GM06990 (cell line): ENCODE data around the gene C10orf105.

Source experiments
- DNase-seq: peaks from one replicate; pipeline ENCODE4 v3.0.0-alpha.2; 2011; ENCODE audit not compliant: insufficient read length; ENCODE audit errors: extremely low read depth
- H3K27me3 ChIP-seq: replicated peaks from 2 replicates; pipeline ENCODE4 v1.6.0; 2011; ENCODE audit warnings: low read length; ENCODE audit not compliant: control insufficient read depth, insufficient read depth
- H3K36me3 ChIP-seq: 2 replicates; pipeline ENCODE4 v1.5.1; 2011; ENCODE audit warnings: low read length; ENCODE audit not compliant: control insufficient read depth, insufficient read depth
- H3K4me3 ChIP-seq: replicated peaks from 2 replicates; pipeline ENCODE4 v1.5.1; 2011; ENCODE audit warnings: low read depth, mild to moderate bottlenecking, control low read depth, low read length
- TF ChIP-seq, protein P1 (sequence below): IDR thresholded peaks from 2 replicates; pipeline ENCODE4 v1.5.1; 2011; ENCODE audit warnings: low read length, control low read depth, mild to moderate bottlenecking, inconsistent platforms; ENCODE audit not compliant: insufficient read depth, poor library complexity, severe bottlenecking

Gene C10orf105

DNA sequence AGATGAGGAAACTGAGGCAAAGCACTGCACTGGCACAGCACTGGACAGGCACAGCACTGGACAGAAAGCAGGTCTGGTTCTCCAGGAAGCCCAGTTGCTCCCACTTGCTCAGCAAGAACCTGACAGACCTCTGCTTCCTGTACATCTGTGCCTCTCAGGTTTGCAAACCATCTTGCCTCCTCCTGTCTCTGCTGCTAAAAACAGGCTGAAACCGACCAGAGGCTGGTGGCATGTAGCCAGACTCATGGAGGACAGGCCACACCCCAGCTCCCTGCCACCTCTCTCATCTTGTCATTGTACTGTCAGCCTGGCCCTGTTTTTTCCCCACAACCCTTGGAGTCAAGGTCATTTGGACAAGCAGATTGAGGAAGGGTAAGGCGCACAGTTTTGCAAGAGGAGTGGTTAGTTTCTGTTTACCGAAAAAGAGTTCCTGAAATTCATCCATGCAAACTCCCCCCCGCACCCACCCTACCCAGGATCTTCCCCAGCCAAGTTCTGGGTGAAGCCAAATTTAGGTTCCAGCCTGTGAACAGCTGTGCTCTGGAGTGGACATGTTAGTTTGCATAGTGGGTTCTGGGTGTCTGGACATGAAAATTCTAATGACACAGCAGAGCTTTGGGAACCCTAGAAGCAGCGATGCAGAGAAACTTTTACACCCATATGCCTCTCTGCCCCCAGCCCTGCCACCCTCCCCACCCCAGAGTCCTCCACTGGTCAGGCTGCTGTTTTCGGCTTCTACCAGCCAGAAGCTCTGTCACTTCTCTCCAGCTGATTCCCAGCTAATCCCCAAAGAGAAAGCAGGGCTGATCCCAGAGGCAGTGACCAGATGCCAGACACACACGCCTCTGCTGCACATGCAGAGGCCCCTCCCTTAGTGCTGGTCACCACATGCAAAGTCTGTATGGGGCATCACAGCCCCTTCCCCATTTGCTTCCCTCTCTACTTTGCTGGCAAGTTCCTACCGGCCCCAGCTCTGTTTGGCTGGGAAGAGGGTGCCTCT lies 8.5 kb upstream of the C10orf105 start:
- Histone ChIP-seq H3K36me3 (no peaks in the 10 kb centered on the region), H3K4me3 (peak overlapping the region; percentile 10; the same call in 1 of the 2 replicates), H3K27me3 (no peaks in the 10 kb centered on the region)
- DNase-seq: peak; percentile 81
- TF ChIP-seq, protein P1, sequence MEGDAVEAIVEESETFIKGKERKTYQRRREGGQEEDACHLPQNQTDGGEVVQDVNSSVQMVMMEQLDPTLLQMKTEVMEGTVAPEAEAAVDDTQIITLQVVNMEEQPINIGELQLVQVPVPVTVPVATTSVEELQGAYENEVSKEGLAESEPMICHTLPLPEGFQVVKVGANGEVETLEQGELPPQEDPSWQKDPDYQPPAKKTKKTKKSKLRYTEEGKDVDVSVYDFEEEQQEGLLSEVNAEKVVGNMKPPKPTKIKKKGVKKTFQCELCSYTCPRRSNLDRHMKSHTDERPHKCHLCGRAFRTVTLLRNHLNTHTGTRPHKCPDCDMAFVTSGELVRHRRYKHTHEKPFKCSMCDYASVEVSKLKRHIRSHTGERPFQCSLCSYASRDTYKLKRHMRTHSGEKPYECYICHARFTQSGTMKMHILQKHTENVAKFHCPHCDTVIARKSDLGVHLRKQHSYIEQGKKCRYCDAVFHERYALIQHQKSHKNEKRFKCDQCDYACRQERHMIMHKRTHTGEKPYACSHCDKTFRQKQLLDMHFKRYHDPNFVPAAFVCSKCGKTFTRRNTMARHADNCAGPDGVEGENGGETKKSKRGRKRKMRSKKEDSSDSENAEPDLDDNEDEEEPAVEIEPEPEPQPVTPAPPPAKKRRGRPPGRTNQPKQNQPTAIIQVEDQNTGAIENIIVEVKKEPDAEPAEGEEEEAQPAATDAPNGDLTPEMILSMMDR: no peak

DNA sequence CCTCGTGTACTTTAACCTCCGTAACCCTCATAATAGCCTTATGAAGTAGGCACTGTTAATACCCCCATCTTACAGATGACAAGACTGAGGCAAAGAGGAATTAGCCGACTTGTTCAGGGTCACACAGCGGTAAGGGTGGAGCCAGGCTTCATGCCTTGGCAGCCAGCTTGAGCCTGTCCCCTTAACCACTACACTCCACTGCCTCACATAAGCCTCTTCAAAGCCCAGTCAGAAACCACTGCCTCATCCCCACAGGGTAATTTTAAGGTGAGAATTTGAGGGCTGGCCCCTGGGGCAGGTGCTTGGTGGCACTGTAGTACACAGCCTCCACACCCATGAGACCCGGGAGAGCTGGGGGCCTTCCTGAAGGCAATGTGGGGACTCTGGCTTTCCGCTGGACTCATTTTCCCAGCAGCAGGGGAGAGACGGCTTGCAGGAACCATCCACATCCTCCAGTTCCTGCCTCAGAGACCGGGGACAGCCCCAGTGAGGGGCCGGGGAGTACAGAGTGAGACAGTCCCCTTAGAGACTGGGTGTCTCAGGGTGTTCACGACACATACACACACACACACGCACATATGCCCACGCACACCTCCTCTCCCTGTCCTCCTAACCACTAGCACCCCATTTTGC lies 7.6 kb upstream of the C10orf105 start:
- peak; percentile 65 for DNase-seq

DNA sequence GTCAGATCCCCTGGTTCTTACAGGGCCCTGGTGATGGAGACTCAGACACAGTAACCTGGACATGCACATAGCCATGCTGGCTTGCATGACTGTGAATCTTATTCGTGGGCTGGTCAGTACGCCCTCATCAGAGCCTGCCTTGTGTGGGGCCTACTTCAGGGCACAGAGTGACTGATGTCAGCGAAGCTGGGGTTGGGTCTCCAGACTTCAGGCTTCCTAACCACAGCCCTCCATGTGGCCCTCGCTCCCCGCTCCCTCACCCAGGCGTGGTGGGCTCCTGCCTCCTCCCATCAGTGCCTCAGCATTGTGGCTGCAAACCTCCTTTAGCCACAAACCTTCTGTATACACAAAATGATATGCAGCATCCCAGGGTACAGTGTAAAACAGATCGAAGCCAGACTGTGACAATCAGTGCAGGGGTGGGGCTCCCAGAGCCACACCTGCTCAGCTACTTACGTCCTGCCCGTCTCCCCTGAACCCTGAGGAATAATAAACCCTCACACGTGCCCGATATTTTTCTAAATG lies 7.1 kb upstream of the C10orf105 start:
- TF ChIP-seq, protein P1: no peak
- H3K4me3 ChIP-seq: no peak overlapping the region
- H3K36me3 ChIP-seq: no peaks in the 10 kb centered on the region
- H3K27me3 ChIP-seq: no peaks in the 10 kb centered on the region
- DNase-seq: peak; percentile 28

More for the DNA sequence above, 7.6 kb upstream of the C10orf105 start:
- Histone ChIP-seq H3K27me3 (no peaks in the 10 kb centered on the region), H3K36me3 (no peaks in the 10 kb centered on the region), H3K4me3 (peak overlapping the region; percentile 10; the same call in 1 of the 2 replicates)
- TF ChIP-seq, protein P1: no peak

DNA sequence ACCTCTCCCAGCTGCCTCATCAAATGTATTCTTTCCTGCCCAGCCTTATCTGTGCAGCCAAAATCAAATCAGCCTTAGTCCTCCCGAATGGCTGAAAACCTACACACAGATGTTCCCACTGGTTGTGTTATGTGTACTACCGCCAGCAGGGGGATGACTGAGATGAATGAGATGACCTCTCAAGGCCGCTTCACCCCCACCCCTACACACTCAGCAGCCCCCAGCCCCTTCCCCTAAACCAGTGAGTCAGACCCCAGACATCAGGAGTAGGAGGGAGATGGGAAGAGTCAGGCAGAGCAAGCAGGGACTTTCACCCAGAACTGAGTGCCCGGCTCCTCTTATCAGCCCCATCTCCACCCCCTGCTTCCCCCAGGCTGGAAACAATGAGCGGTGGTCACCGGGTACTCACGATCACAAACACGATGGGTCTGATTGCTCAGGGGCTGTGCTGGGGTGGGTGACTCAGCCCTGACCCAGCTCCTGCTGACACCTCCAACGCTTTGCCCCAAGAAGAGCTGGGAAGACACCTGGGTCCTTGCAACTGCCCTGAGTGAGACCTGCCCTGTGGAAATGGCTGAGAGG lies 6.5 kb upstream of the C10orf105 start:
- peak; percentile 43 for DNase-seq
- Histone ChIP-seq H3K36me3 (no peaks in the 10 kb centered on the region), H3K27me3 (no peaks in the 10 kb centered on the region), H3K4me3 (no peak overlapping the region)
- TF ChIP-seq, protein P1: peak; percentile 60

DNA sequence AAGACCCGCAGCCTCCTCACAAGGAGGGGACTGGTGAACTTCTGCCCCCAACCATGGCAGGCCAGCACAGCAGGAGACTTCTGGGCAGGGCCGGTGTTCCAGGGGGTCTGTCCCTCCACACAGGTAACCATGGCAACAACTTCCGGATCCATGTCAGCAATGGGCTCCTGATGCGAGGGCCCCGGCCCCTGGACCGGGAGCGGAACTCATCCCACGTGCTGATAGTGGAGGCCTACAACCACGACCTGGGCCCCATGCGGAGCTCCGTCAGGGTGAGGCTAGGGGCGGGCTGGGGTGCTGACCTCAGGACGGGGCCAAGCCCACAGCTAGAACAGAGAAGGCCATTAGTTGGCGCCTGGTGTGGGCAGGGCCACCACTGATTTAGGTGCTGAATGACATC lies 5.7 kb upstream of the C10orf105 start:
- TF ChIP-seq, protein P1: no peak
- DNase-seq: no peak
- H3K36me3 ChIP-seq: no peaks in the 10 kb centered on the region
- H3K4me3 ChIP-seq: no peak overlapping the region
- no peaks in the 10 kb centered on the region for H3K27me3 ChIP-seq
